Endothelial cell of umbilical vein (primary cell): ENCODE results near the gene PRKCI. TPM values are rescaled to one million over a fixed set of nuclear protein-coding genes. Genes with fewer than 3 reads are reported as not detected.

Experiments
- BruUV-seq: library from RNA; stranded (reverse); fragments of 400-500 nt; replicated peaks from 2 replicates; lab custom pipeline; 2021; lab: Mats Ljungman, UMichigan
- CTCF ChIA-PET: fragments of 300-600, 350-600 bp; sonication (Branson Sonifier 250); formaldehyde crosslinking; loops from one replicate; lab custom pipeline; 2021; ENCODE audit warnings: antibody characterized with exemption, inconsistent platforms; lab: Charles Lee
- POLR2A ChIA-PET: fragments of 300-600, 350-600 bp; sonication (Branson Sonifier 250); formaldehyde crosslinking; loops from one replicate; lab custom pipeline; 2021; ENCODE audit warnings: antibody characterized with exemption, inconsistent platforms; lab: Charles Lee
- DNase-seq: peaks from one replicate; pipeline ENCODE4 v3.0.0-alpha.2; 2011; ENCODE audit warnings: low read depth, low spot score
- FAIRE-seq: peaks from 2 replicates; lab custom pipeline; 2011; peaks lifted over from hg19 to GRCh38; lab: Jason Lieb, UNC
- H2AFZ ChIP-seq: 2 replicates; pipeline ENCODE4 v1.6.0; 2012; ENCODE audit warnings: low read depth, low read length, control low read depth, inconsistent platforms
- H3K27ac ChIP-seq: 2 replicates; pipeline ENCODE4 v1.5.1; 2011; ENCODE audit warnings: low read depth, mild to moderate bottlenecking, control low read depth, low read length, moderate library complexity; ENCODE audit not compliant: insufficient read depth
- H3K27me3 ChIP-seq, 2 experiments: 2 replicates each; pipeline versions ENCODE4 v1.6.0 to v1.6.1; 2011; ENCODE audit warnings: low read length in 2 of 2, mixed read lengths in 1 of 2; ENCODE audit not compliant: control insufficient read depth in 2 of 2, insufficient read depth in 2 of 2
- H3K36me3 ChIP-seq, 2 experiments: 2 replicates in 1 of 2; 3 replicates in 1 of 2; pipeline ENCODE4 v1.5.1; 2011; ENCODE audit warnings: low read length in 2 of 2, mild to moderate bottlenecking in 1 of 2, moderate library complexity in 1 of 2; ENCODE audit not compliant: control insufficient read depth in 2 of 2, insufficient read depth in 2 of 2; ENCODE audit errors: extremely low read depth in 1 of 2
- H3K4me1 ChIP-seq: 3 replicates; pipeline ENCODE4 v1.5.1; 2011; ENCODE audit warnings: mild to moderate bottlenecking, low read length; ENCODE audit not compliant: control insufficient read depth, insufficient read depth; ENCODE audit errors: extremely low read depth
- H3K4me2 ChIP-seq: 2 replicates; pipeline ENCODE4 v1.6.1; 2011; ENCODE audit warnings: low read length, control low read depth, mixed read lengths; ENCODE audit not compliant: insufficient read depth
- H3K4me3 ChIP-seq, 3 experiments: fragments of 200-600 bp in 1 of 3; sonication (generic), shearing (Covaris generic) in 1 of 3; replicated peaks in 1 of 3; 2 replicates each; pipeline ENCODE4 v1.5.1; 2011 to 2016; ENCODE audit warnings: control low read depth in 3 of 3, low read length in 3 of 3, mild to moderate bottlenecking in 2 of 3, inconsistent platforms in 1 of 3, low read depth in 1 of 3, moderate library complexity in 1 of 3; ENCODE audit not compliant: insufficient read depth in 1 of 3
- H3K79me2 ChIP-seq: 2 replicates; pipeline ENCODE4 v1.6.0; 2012; ENCODE audit warnings: low read length, inconsistent platforms; ENCODE audit not compliant: control insufficient read depth, insufficient read depth
- H3K9ac ChIP-seq: replicated peaks from 2 replicates; pipeline ENCODE3; 2011; ENCODE audit warnings: low read length, control low read depth; ENCODE audit not compliant: insufficient read depth; ENCODE audit errors: extremely low read depth
- H3K9me1 ChIP-seq: replicated peaks from 3 replicates; pipeline ENCODE4 v1.6.0; 2011; ENCODE audit warnings: mild to moderate bottlenecking, low read length; ENCODE audit not compliant: control insufficient read depth, insufficient read depth; ENCODE audit errors: extremely low read depth
- H3K9me3 ChIP-seq: replicated peaks from 2 replicates; pipeline ENCODE4 v1.5.1; 2012; ENCODE audit warnings: low read length, inconsistent platforms; ENCODE audit not compliant: control insufficient read depth, insufficient read depth
- H4K20me1 ChIP-seq: replicated peaks from 2 replicates; pipeline ENCODE3; 2011; ENCODE audit warnings: mild to moderate bottlenecking, low read length; ENCODE audit not compliant: control insufficient read depth, insufficient read depth; ENCODE audit errors: extremely low read depth
- EZH2 ChIP-seq: IDR thresholded peaks from 2 replicates; pipeline ENCODE4 v1.6.1; 2012; ENCODE audit warnings: borderline replicate concordance, low read depth, mild to moderate bottlenecking, moderate library complexity, low read length, inconsistent platforms; ENCODE audit not compliant: severe bottlenecking
- FOS ChIP-seq: IDR thresholded peaks from 2 replicates; pipeline ENCODE4 v1.6.1; 2011; ENCODE audit warnings: mild to moderate bottlenecking, low read length, moderate library complexity, borderline replicate concordance; ENCODE audit not compliant: insufficient read depth
- GATA2 ChIP-seq: IDR thresholded peaks from 2 replicates; pipeline ENCODE4 v1.7.0; 2011; ENCODE audit warnings: low read depth, mild to moderate bottlenecking, moderate library complexity, mixed read lengths, low read length; ENCODE audit not compliant: insufficient read length, insufficient read depth
- JUN ChIP-seq: IDR thresholded peaks from 2 replicates; pipeline ENCODE4 v1.6.1; 2011; ENCODE audit warnings: borderline replicate concordance, low read depth; ENCODE audit not compliant: insufficient read length, insufficient read depth
- MAX ChIP-seq: IDR thresholded peaks from 2 replicates; pipeline ENCODE4 v1.6.1; 2011; ENCODE audit not compliant: insufficient read depth, insufficient read length
- MYC ChIP-seq: IDR thresholded peaks from one replicate; pipeline ENCODE4 v1.6.1; 2011; ENCODE audit warnings: mild to moderate bottlenecking, low read depth, low read length
- POLR2A ChIP-seq: IDR thresholded peaks from 2 replicates; pipeline ENCODE4 v1.6.1; 2012; ENCODE audit warnings: low read depth, mild to moderate bottlenecking, control low read depth, low read length
- POLR2AphosphoS5 ChIP-seq: IDR thresholded peaks from 2 replicates; pipeline ENCODE4 v1.6.1; 2012; ENCODE audit warnings: low read depth, mild to moderate bottlenecking, control low read depth, low read length, moderate library complexity; ENCODE audit not compliant: insufficient read depth
- dilution Hi-C: fragments of 300-500 bp; cut with MboI; formaldehyde crosslinking; loops from one replicate; pipeline ENCODE4 v1.15.0; 2019; ENCODE audit warnings: low sequenced_read_pairs; ENCODE audit not compliant: extremely low pct_ligation_motif_present
- intact Hi-C: fragments of 100-400 bp; cut with micrococcal nuclease; formaldehyde crosslinking; loops from one replicate; pipeline ENCODE4 v1.10.0; 2022
- polyA plus RNA-seq, 4 experiments: library from polyadenylated mRNA; depleted of rRNA in 3 of 4; stranded (reverse) in 3 of 4; unstranded in 1 of 4; fragments of >200 nt; gene quantifications; 2 replicates each; pipeline versions ENCODE4 v1.2.1 to v1.2.3, GENCODE V29; 2011 to 2012; ENCODE audit warnings: missing spikeins in 1 of 4
- total RNA-seq: library from RNA; stranded (reverse); gene quantifications from 2 replicates; pipeline ENCODE4 v1.2.3, GENCODE V29; 2021
- TF ChIP-seq, protein P1 (sequence below), 2 donors: IDR thresholded peaks; 1 replicate in 1 of 2; 2 replicates in 1 of 2; pipeline ENCODE4 v1.5.1; 2011; ENCODE audit warnings: low read length in 2 of 2, mild to moderate bottlenecking in 2 of 2, moderate library complexity in 2 of 2, control low read depth in 1 of 2, inconsistent platforms in 1 of 2, low read depth in 1 of 2; ENCODE audit not compliant: insufficient read depth in 1 of 2; ENCODE audit errors: extremely low read depth in 1 of 2

Gene PRKCI
- total and polyA plus RNA-seq, 2 donors (not counting 3 experiments of a cell fraction or from before 2014, with no cell fraction given): 7.1 to 23.9 TPM

- Histone ChIP-seq H3K4me2 (no peak overlapping the region), H4K20me1 (no peaks in the 10 kb centered on the region), H3K36me3 (no peaks in the 10 kb centered on the region), H3K9me1 (no peaks in the 10 kb centered on the region), H3K27ac (no peak overlapping the region), H2AFZ (no peak overlapping the region), H3K27me3 (no peaks in the 10 kb centered on the region), H3K4me1 (peaks cover 13% of the 10 kb centered on the region), H3K9ac (no peak overlapping the region), H3K79me2 (no peaks in the 10 kb centered on the region), H3K9me3 (no peaks in the 10 kb centered on the region), H3K4me3 (no peak overlapping the region)
- intact Hi-C loops (no loop called here), dilution Hi-C loops (no loop called here)
- no peak for FAIRE-seq
- no TSS peak for BruUV-seq
- DNase-seq: no peak
- ChIA-PET CTCF (no interaction called here), POLR2A (no interaction called here)
- TF ChIP-seq EZH2: no peak
- TF ChIP-seq MYC: no peak
- TF ChIP-seq, protein P1, sequence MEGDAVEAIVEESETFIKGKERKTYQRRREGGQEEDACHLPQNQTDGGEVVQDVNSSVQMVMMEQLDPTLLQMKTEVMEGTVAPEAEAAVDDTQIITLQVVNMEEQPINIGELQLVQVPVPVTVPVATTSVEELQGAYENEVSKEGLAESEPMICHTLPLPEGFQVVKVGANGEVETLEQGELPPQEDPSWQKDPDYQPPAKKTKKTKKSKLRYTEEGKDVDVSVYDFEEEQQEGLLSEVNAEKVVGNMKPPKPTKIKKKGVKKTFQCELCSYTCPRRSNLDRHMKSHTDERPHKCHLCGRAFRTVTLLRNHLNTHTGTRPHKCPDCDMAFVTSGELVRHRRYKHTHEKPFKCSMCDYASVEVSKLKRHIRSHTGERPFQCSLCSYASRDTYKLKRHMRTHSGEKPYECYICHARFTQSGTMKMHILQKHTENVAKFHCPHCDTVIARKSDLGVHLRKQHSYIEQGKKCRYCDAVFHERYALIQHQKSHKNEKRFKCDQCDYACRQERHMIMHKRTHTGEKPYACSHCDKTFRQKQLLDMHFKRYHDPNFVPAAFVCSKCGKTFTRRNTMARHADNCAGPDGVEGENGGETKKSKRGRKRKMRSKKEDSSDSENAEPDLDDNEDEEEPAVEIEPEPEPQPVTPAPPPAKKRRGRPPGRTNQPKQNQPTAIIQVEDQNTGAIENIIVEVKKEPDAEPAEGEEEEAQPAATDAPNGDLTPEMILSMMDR (IDR thresholded peaks at IDR 0.05; ENCODE audit: extremely low read depth in 1 of 2, insufficient read depth in 1 of 2, low read depth in 1 of 2, low read length in 2 of 2): no peak
- TF ChIP-seq JUN: no peak
- TF ChIP-seq POLR2A: no peak
- no peak for TF ChIP-seq FOS
- no peak for TF ChIP-seq POLR2AphosphoS5
- no peak for TF ChIP-seq GATA2
- TF ChIP-seq MAX: no peak
Measured at GRCh38 chr3:170346481-170347392, 124.5 kb downstream of the PRKCI start.
